WI38 (cell line): ENCODE measurements around the gene PRM1.

ENCODE experiments used
- H3K4me3 ChIP-seq: 2 replicates; pipeline ENCODE4 v1.5.1; 2011; ENCODE audit warnings: low read depth, mild to moderate bottlenecking, control low read depth, low read length
- CTCF ChIP-seq: IDR thresholded peaks from 2 replicates; pipeline ENCODE4 v1.5.1; 2012; ENCODE audit warnings: low read depth, mild to moderate bottlenecking, control low read depth, low read length

Gene PRM1

GRCh38 chr16:11277607-11278337 lies 3.4 kb downstream of the PRM1 start:
- TF ChIP-seq CTCF: no peak
- no peak overlapping the region for H3K4me3 ChIP-seq

DNA sequence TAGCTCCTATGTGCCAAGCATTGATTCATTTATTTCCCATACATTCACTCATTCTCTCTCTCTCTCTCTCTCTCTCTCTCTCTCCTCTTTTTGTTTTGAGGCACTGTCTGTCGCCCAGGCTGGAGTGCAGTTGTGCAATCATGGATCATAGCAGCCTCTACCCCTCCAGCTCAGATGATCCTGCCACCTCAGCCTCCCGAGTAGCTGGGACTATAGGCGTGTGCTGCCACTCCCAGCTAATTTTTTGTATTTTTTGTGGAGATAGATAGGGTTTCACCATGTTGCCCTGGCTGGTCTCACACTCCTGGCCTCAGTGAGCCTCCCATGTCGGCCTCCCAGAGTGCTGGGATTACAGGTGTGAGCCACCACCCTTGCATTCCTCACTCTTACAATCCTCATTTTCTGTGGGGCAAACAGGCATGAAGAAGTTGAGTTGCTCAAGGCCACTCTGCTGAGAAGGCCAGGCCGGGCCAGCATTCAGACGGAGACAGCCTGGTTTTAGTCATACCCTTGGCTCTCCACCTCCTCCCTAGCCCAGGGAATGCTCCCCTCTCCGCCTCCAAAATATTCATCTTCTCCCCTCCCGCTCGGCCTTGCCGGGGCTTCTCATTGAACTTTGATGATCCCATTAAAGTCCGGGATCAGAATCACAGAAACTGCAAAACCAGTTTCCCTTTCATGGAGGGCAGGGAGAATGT lies 4.1 kb downstream of the PRM1 start:
- no peak overlapping the region for H3K4me3 ChIP-seq
- TF ChIP-seq CTCF: no peak

DNA sequence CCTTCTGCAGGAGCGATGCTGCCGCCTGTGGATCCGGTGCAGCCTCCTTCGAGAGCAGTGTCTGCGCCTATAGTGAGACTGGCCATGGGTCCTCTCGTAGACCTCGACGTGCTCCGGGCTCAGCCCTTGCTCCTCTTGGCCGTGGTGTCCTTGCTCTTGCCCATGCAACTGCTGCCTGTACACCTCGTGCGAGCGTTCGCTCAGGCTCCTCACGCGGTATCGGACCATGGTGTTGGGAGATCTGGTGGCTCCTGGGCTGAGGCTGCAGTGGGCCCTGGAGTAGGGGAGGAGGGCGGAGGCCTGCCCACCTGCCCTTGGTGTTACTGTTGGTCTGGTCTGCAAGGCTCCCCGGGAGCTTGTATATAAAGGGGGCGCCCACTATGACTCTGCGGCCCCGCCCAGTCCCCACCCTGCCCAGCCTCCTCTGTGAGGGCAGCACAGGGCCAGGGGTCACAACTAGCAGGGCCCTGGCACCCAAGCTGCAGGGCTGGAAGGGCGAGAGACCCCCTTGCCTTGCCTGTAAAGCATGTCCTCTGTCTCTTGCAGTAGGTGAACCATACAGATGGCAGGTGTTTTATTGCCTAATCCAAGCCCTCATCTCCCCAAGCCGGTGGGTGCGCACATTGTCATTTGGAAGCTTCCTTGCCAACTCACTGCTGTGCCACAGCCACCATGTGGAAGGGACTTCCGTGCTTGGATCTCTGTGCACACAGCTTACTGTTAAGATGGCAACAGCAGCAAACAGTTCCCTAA lies 4.8 kb downstream of the PRM1 start, which contains the start of gene PRM2:
TSS of gene PRM2 (minus strand) at position 338 of the 753 bp plus-strand sequence. CDS start at position 228, 110 bp downstream.
- TF ChIP-seq CTCF: no peak
- no peak within 1 kb of the TSS for H3K4me3 ChIP-seq

DNA sequence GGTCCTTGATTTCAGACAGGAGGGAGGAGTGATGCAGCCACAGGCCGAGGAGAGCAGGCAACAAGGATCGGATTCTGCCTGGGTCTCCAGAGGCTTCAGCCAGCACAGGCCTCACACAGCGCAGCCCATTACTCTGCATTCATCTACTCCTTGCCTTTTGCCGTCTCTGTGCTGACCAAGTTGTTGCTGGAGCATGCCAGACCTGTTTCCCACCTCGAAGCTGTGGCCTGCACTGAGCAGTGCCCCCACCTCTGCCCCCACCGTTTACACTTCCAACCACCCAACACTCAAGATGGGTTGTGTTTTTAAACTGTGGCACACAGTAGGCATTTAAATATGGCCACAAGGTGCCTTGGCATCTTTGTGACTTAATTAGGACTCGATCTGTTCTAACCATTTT lies 6.2 kb downstream of the PRM1 start:
- no peak overlapping the region for H3K4me3 ChIP-seq
- no peak for TF ChIP-seq CTCF

DNA sequence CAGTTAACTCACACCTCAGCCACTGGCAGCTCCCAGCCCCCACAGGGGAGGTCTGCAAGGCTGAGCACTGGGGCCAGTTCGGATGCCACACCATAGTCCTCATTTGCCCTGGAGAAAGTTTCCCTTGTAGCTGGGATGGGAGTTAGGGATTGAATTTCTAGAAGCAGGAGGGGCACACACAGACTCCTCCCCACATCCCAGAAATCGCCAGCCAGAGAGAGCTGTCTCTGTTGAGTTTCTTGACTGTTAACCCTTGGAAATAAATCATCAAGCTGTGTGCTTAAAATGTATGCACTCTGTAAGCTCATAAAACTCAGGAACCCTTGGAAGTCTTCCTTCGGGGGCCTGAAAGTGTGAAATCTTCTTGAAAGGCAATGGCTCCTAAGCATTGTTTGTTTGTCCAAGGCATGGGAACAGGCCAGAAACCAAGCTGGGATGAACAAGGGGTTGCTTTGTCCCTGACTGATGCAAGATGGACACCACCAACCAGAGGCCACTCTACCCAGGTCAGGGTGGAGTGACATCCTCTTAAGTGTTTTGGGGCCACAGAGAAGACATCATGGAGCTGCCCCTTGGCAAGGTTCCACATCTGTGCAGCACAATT lies 7.3 kb downstream of the PRM1 start:
- TF ChIP-seq CTCF: no peak
- H3K4me3 ChIP-seq: no peak overlapping the region

GRCh38 chr16:11272921-11273720 lies 8.0 kb downstream of the PRM1 start, which contains the start of gene PRM3:
Gene PRM3, minus strand, starts transcription at chr16:11273629. Its CDS starts 34 bp downstream, at chr16:11273595.
- no peak for TF ChIP-seq CTCF
- H3K4me3 ChIP-seq: no peak within 1 kb of the TSS
